ENCODE measurements around the gene GPR141. TPM values are rescaled to one million over a fixed set of nuclear protein-coding genes. Genes with fewer than 3 reads are reported as not detected.

GPR141 gene
- total RNA-seq, 1 experiment from 2014 or later: 1.8 TPM

DNA sequence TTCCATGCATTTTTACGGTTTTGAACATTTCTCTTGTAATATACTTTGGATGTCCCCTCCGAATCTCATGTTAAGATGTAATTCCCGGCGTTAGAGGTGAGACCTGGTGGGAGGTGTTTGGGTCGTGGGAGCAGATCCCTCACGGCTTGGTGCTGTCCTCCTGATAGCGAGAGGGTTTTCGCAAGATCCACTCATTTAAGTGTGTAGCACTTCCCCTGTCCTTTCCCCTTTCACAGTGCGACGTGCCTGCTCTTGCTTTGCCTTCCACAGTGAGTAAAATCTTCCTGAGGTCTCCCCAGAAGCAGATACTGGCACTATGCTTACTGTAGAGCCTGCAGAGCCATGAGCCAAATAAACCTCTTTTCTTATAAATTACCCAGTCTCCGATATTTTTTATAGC is 6.6 kb downstream of the GPR141 start:
- peaks cover 11% of the 10 kb centered on the region for H3K9me3 Mint-ChIP-seq

More for the DNA sequence above, 6.6 kb downstream of the GPR141 start:
- ChIA-PET POLR2A (no interaction called here), CTCF (no interaction called here)
- ATAC-seq (no peak), DNase-seq (ENCODE audit: low spot score) (no peak)
- Mint-ChIP-seq H3K4me3 (no peak overlapping the region), H3K27ac (peak overlapping the region; percentile 3; the same call in 1 of the 2 replicates), H3K36me3 (no peaks in the 10 kb centered on the region), H3K27me3 (ENCODE audit: low read depth) (no peaks in the 10 kb centered on the region), H3K4me1 (peaks cover 26% of the 10 kb centered on the region)
- TF ChIP-seq, protein P1, sequence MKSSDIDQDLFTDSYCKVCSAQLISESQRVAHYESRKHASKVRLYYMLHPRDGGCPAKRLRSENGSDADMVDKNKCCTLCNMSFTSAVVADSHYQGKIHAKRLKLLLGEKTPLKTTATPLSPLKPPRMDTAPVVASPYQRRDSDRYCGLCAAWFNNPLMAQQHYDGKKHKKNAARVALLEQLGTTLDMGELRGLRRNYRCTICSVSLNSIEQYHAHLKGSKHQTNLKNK (CRISPR knock-in tag; IDR thresholded peaks at IDR 0.05): no peak
- no peak for TF ChIP-seq TEAD1 (CRISPR knock-in tag; IDR thresholded peaks at IDR 0.05)
- TF ChIP-seq, protein P2, sequence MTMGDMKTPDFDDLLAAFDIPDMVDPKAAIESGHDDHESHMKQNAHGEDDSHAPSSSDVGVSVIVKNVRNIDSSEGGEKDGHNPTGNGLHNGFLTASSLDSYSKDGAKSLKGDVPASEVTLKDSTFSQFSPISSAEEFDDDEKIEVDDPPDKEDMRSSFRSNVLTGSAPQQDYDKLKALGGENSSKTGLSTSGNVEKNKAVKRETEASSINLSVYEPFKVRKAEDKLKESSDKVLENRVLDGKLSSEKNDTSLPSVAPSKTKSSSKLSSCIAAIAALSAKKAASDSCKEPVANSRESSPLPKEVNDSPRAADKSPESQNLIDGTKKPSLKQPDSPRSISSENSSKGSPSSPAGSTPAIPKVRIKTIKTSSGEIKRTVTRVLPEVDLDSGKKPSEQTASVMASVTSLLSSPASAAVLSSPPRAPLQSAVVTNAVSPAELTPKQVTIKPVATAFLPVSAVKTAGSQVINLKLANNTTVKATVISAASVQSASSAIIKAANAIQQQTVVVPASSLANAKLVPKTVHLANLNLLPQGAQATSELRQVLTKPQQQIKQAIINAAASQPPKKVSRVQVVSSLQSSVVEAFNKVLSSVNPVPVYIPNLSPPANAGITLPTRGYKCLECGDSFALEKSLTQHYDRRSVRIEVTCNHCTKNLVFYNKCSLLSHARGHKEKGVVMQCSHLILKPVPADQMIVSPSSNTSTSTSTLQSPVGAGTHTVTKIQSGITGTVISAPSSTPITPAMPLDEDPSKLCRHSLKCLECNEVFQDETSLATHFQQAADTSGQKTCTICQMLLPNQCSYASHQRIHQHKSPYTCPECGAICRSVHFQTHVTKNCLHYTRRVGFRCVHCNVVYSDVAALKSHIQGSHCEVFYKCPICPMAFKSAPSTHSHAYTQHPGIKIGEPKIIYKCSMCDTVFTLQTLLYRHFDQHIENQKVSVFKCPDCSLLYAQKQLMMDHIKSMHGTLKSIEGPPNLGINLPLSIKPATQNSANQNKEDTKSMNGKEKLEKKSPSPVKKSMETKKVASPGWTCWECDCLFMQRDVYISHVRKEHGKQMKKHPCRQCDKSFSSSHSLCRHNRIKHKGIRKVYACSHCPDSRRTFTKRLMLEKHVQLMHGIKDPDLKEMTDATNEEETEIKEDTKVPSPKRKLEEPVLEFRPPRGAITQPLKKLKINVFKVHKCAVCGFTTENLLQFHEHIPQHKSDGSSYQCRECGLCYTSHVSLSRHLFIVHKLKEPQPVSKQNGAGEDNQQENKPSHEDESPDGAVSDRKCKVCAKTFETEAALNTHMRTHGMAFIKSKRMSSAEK (CRISPR knock-in tag; IDR thresholded peaks at IDR 0.05; ENCODE audit: borderline replicate concordance): no peak
- TF ChIP-seq, protein P3, sequence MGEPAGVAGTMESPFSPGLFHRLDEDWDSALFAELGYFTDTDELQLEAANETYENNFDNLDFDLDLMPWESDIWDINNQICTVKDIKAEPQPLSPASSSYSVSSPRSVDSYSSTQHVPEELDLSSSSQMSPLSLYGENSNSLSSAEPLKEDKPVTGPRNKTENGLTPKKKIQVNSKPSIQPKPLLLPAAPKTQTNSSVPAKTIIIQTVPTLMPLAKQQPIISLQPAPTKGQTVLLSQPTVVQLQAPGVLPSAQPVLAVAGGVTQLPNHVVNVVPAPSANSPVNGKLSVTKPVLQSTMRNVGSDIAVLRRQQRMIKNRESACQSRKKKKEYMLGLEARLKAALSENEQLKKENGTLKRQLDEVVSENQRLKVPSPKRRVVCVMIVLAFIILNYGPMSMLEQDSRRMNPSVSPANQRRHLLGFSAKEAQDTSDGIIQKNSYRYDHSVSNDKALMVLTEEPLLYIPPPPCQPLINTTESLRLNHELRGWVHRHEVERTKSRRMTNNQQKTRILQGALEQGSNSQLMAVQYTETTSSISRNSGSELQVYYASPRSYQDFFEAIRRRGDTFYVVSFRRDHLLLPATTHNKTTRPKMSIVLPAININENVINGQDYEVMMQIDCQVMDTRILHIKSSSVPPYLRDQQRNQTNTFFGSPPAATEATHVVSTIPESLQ (CRISPR knock-in tag; IDR thresholded peaks at IDR 0.05): no peak
- TF ChIP-seq, protein P4, sequence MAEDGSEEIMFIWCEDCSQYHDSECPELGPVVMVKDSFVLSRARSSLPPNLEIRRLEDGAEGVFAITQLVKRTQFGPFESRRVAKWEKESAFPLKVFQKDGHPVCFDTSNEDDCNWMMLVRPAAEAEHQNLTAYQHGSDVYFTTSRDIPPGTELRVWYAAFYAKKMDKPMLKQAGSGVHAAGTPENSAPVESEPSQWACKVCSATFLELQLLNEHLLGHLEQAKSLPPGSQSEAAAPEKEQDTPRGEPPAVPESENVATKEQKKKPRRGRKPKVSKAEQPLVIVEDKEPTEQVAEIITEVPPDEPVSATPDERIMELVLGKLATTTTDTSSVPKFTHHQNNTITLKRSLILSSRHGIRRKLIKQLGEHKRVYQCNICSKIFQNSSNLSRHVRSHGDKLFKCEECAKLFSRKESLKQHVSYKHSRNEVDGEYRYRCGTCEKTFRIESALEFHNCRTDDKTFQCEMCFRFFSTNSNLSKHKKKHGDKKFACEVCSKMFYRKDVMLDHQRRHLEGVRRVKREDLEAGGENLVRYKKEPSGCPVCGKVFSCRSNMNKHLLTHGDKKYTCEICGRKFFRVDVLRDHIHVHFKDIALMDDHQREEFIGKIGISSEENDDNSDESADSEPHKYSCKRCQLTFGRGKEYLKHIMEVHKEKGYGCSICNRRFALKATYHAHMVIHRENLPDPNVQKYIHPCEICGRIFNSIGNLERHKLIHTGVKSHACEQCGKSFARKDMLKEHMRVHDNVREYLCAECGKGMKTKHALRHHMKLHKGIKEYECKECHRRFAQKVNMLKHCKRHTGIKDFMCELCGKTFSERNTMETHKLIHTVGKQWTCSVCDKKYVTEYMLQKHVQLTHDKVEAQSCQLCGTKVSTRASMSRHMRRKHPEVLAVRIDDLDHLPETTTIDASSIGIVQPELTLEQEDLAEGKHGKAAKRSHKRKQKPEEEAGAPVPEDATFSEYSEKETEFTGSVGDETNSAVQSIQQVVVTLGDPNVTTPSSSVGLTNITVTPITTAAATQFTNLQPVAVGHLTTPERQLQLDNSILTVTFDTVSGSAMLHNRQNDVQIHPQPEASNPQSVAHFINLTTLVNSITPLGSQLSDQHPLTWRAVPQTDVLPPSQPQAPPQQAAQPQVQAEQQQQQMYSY (CRISPR knock-in tag; IDR thresholded peaks at IDR 0.05): no peak
- no peak for TF ChIP-seq SMAD4 (CRISPR knock-in tag; IDR thresholded peaks at IDR 0.05)
- no peak for TF ChIP-seq ZNF219 (CRISPR knock-in tag; IDR thresholded peaks at IDR 0.05; ENCODE audit: borderline replicate concordance)
- TF ChIP-seq, protein P5, sequence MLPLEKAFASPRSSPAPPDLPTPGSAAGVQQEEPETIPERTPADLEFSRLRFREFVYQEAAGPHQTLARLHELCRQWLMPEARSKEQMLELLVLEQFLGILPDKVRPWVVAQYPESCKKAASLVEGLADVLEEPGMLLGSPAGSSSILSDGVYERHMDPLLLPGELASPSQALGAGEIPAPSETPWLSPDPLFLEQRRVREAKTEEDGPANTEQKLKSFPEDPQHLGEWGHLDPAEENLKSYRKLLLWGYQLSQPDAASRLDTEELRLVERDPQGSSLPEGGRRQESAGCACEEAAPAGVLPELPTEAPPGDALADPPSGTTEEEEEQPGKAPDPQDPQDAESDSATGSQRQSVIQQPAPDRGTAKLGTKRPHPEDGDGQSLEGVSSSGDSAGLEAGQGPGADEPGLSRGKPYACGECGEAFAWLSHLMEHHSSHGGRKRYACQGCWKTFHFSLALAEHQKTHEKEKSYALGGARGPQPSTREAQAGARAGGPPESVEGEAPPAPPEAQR (CRISPR knock-in tag; IDR thresholded peaks at IDR 0.05): no peak
- TF ChIP-seq, protein P6, sequence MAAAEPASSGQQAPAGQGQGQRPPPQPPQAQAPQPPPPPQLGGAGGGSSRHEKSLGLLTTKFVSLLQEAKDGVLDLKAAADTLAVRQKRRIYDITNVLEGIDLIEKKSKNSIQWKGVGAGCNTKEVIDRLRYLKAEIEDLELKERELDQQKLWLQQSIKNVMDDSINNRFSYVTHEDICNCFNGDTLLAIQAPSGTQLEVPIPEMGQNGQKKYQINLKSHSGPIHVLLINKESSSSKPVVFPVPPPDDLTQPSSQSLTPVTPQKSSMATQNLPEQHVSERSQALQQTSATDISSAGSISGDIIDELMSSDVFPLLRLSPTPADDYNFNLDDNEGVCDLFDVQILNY (CRISPR knock-in tag; IDR thresholded peaks at IDR 0.05): no peak
- TF ChIP-seq FOXK1 (CRISPR knock-in tag; IDR thresholded peaks at IDR 0.05): no peak
- TF ChIP-seq NR3C1 (CRISPR knock-in tag; conservative IDR thresholded peaks at IDR 0.05; ENCODE audit: low read depth): no peak
- TF ChIP-seq, protein P7, sequence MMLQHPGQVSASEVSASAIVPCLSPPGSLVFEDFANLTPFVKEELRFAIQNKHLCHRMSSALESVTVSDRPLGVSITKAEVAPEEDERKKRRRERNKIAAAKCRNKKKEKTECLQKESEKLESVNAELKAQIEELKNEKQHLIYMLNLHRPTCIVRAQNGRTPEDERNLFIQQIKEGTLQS (CRISPR knock-in tag; conservative IDR thresholded peaks at IDR 0.05): no peak

Measured in WTC11 (cell line).